ENCODE data around the gene CEBPA. TPM values are rescaled to one million over a fixed set of nuclear protein-coding genes. Genes with fewer than 3 reads are reported as not detected.

The CEBPA gene
- total and polyA plus RNA-seq, 2 donors (not counting 1 experiment from before 2014, with no cell fraction given), result 0.17 TPM; not detected in 1

- no peaks in the 10 kb centered on the region for H3K36me3 ChIP-seq (ENCODE audit: control insufficient read depth, insufficient read depth, low read length)
Observed at GRCh38 chr19:33267706-33268105, 34.6 kb downstream of the CEBPA start.

GRCh38 chr19:33266974-33267484 is 35.3 kb downstream of the CEBPA start:
- H3K36me3 ChIP-seq (ENCODE audit: control insufficient read depth, insufficient read depth, low read length), result no peaks in the 10 kb centered on the region
- no peak overlapping the region for H3K4me3 ChIP-seq (replicated peaks in 1 of 4; ENCODE audit: control extremely low read depth in 1 of 4, insufficient read depth in 1 of 4, low read depth in 3 of 4, low read length in 4 of 4)
- H4K20me1 ChIP-seq (ENCODE audit: control insufficient read depth, extremely low read depth, insufficient read depth, low read length), result no peaks in the 10 kb centered on the region
- no peak overlapping the region for H2AFZ ChIP-seq (ENCODE audit: low read length)
- no peaks in the 10 kb centered on the region for H3K27me3 ChIP-seq (ENCODE audit: control insufficient read depth, insufficient read depth, low read length)
- H3K4me2 ChIP-seq (ENCODE audit: extremely low read depth, insufficient read depth, low read length), result no peak overlapping the region
- no peak for DNase-seq (ENCODE audit: low read depth in 2 of 2)
- no peak overlapping the region for H3K27ac ChIP-seq (ENCODE audit: insufficient read depth, low read length)
- no peak for TF ChIP-seq EZH2 (IDR thresholded peaks at IDR 0.05; ENCODE audit: low read length, missing control alignments)
- no peak for TF ChIP-seq CTCF (conservative IDR thresholded peaks at IDR 0.05 in 1 of 2, IDR thresholded peaks at IDR 0.05 in 1 of 2; ENCODE audit: low read depth in 1 of 2, low read length in 2 of 2)
- no peaks in the 10 kb centered on the region for H3K9me3 ChIP-seq (ENCODE audit: control insufficient read depth, insufficient read depth, low read depth, low read length)
- H3K79me2 ChIP-seq (ENCODE audit: control insufficient read depth, insufficient read depth, low read length), result no peaks in the 10 kb centered on the region
- no peaks in the 10 kb centered on the region for H3K4me1 ChIP-seq (ENCODE audit: control insufficient read depth, extremely low read depth, insufficient read depth, low read length)
- H3K9ac ChIP-seq (ENCODE audit: insufficient read depth, low read length), result no peak overlapping the region

More at GRCh38 chr19:33267706-33268105, 34.6 kb downstream of the CEBPA start:
- H3K27me3 ChIP-seq (ENCODE audit: control insufficient read depth, insufficient read depth, low read length), result no peaks in the 10 kb centered on the region
- no peaks in the 10 kb centered on the region for H3K9me3 ChIP-seq (ENCODE audit: control insufficient read depth, insufficient read depth, low read depth, low read length)
- H3K4me1 ChIP-seq (ENCODE audit: control insufficient read depth, extremely low read depth, insufficient read depth, low read length), result no peaks in the 10 kb centered on the region
- no peak overlapping the region for H3K27ac ChIP-seq (ENCODE audit: insufficient read depth, low read length)
- no peak overlapping the region for H2AFZ ChIP-seq (ENCODE audit: low read length)
- no peaks in the 10 kb centered on the region for H4K20me1 ChIP-seq (ENCODE audit: control insufficient read depth, extremely low read depth, insufficient read depth, low read length)
- H3K4me3 ChIP-seq (replicated peaks in 1 of 4; ENCODE audit: control extremely low read depth in 1 of 4, insufficient read depth in 1 of 4, low read depth in 3 of 4, low read length in 4 of 4), result no peak overlapping the region
- no peak overlapping the region for H3K9ac ChIP-seq (ENCODE audit: insufficient read depth, low read length)
- DNase-seq (ENCODE audit: low read depth in 2 of 2), result no peak
- no peak overlapping the region for H3K4me2 ChIP-seq (ENCODE audit: extremely low read depth, insufficient read depth, low read length)
- H3K79me2 ChIP-seq (ENCODE audit: control insufficient read depth, insufficient read depth, low read length), result no peaks in the 10 kb centered on the region
- TF ChIP-seq CTCF (conservative IDR thresholded peaks at IDR 0.05 in 1 of 2, IDR thresholded peaks at IDR 0.05 in 1 of 2; ENCODE audit: low read depth in 1 of 2, low read length in 2 of 2) (no peak), EZH2 (IDR thresholded peaks at IDR 0.05; ENCODE audit: low read length, missing control alignments) (no peak)

GRCh38 chr19:33264881-33265445 is 37.4 kb downstream of the CEBPA start:
- TF ChIP-seq EZH2 (IDR thresholded peaks at IDR 0.05; ENCODE audit: low read length, missing control alignments) (no peak), CTCF (conservative IDR thresholded peaks at IDR 0.05 in 1 of 2, IDR thresholded peaks at IDR 0.05 in 1 of 2; ENCODE audit: low read depth in 1 of 2, low read length in 2 of 2) (no peak)
- no peak overlapping the region for H2AFZ ChIP-seq (ENCODE audit: low read length)
- no peak overlapping the region for H3K4me3 ChIP-seq (replicated peaks in 1 of 4; ENCODE audit: control extremely low read depth in 1 of 4, insufficient read depth in 1 of 4, low read depth in 3 of 4, low read length in 4 of 4)
- H3K27me3 ChIP-seq (ENCODE audit: control insufficient read depth, insufficient read depth, low read length), result no peaks in the 10 kb centered on the region
- H3K9me3 ChIP-seq (ENCODE audit: control insufficient read depth, insufficient read depth, low read depth, low read length), result no peaks in the 10 kb centered on the region
- no peak for DNase-seq (ENCODE audit: low read depth in 2 of 2)
- no peak overlapping the region for H3K27ac ChIP-seq (ENCODE audit: insufficient read depth, low read length)
- no peaks in the 10 kb centered on the region for H4K20me1 ChIP-seq (ENCODE audit: control insufficient read depth, extremely low read depth, insufficient read depth, low read length)
- no peaks in the 10 kb centered on the region for H3K79me2 ChIP-seq (ENCODE audit: control insufficient read depth, insufficient read depth, low read length)
- H3K9ac ChIP-seq (ENCODE audit: insufficient read depth, low read length), result no peak overlapping the region
- H3K4me1 ChIP-seq (ENCODE audit: control insufficient read depth, extremely low read depth, insufficient read depth, low read length), result no peaks in the 10 kb centered on the region
- no peak overlapping the region for H3K4me2 ChIP-seq (ENCODE audit: extremely low read depth, insufficient read depth, low read length)
- no peaks in the 10 kb centered on the region for H3K36me3 ChIP-seq (ENCODE audit: control insufficient read depth, insufficient read depth, low read length)

All from fibroblast of lung (primary cell).